Cardiac septum (tissue), 1 donor: Measurements from ENCODE around the gene PLEKHA7. TPM values are rescaled to one million over a fixed set of nuclear protein-coding genes. Genes with fewer than 3 reads are reported as not detected.

Experiments
- DNase-seq: peaks from one replicate; pipeline ENCODE4 v3.0.0-alpha.2; 2020; ENCODE audit warnings: low spot score
- intact Hi-C: fragments of 100-400 bp; cut with DNase I; formaldehyde crosslinking; loops from one replicate; pipeline ENCODE4 v1.14.0; 2022
- total RNA-seq: library from RNA; stranded (reverse); fragmentation: NEBNext Ultra II Directional; extraction: Animal tissue kit (Norgen Biotek cat#: 25700); gene quantifications from one replicate; pipeline ENCODE4 v1.2.1, GENCODE V29; 2021
- donor health status: DM: no; HTN: no; CAD: no.

Gene PLEKHA7
- total RNA-seq, 1 donor from 2014 or later: 77.1 TPM

DNA sequence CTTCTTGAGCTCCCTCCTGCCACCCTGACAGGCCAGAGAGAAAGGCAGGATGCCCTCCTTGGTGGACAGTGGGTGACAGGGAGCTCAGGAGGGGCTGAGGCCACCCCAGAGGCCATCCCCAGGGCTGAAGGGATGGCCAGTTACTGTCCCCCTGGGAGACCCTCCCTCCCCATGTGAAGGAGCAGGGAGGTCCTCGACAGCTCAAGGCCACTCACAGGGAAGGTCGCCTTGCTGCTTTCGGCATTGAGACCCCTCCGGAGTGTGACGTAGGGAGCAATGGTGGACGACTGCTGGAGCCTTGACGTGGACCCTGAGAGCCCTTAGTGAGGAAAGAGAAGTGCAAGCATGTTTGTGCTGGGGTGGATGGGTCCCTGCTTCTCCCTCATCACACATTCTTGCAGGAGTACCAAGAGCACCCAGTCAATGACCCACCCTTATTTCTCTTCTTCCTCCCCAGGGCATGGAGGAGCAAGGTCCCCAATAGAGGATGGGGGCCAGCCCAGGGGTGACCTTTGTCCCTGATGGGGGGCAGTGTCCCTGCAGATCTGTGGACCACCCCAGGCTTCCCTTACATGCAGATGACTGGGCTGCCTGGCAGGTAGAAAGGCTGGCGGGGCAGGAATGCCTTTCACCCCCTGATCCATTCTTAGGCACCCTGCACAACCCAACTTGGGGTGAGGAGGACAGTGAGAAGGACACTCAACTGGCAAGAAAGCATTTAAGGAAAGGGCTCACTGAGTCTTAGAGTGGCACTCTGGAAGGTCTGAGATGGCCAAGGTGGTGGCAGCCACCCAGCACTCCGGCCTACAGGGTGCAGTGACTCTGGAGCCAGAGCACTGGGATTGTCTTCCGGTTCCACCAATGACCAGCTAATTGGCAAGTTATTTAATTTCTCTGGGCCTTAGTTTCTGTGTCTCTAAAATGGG, 224.4 kb downstream of the PLEKHA7 start:
- intact Hi-C loops: loop anchor here (2.0 to 5.0 kb wide), 3 partner anchors 15 to 147 kb away; no protein-coding TSS in a partner anchor

DNA sequence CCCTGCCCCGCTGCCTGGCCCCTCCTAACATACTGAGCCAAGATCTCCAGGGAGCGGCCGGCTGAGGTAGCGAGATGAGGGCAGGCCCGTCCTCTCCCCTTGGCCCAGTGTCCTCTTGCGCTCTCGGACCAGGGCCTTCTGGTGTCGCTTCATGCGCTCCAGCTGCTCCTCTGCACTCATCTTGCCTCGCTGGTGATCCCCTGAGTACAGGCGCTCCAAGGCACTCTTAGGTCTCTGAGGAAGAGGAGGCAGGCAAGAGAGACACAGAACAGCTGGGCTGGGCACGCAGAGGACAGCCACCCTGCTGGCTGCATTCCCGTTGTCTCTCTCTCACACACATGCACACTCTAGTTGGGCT, 225.2 kb downstream of the PLEKHA7 start:
- intact Hi-C loops: loop anchor here (2.0 to 5.0 kb wide), 3 partner anchors 16 to 148 kb away; no protein-coding TSS in a partner anchor

More for the DNA sequence above, 224.4 kb downstream of the PLEKHA7 start:
- DNase-seq: no peak

DNA sequence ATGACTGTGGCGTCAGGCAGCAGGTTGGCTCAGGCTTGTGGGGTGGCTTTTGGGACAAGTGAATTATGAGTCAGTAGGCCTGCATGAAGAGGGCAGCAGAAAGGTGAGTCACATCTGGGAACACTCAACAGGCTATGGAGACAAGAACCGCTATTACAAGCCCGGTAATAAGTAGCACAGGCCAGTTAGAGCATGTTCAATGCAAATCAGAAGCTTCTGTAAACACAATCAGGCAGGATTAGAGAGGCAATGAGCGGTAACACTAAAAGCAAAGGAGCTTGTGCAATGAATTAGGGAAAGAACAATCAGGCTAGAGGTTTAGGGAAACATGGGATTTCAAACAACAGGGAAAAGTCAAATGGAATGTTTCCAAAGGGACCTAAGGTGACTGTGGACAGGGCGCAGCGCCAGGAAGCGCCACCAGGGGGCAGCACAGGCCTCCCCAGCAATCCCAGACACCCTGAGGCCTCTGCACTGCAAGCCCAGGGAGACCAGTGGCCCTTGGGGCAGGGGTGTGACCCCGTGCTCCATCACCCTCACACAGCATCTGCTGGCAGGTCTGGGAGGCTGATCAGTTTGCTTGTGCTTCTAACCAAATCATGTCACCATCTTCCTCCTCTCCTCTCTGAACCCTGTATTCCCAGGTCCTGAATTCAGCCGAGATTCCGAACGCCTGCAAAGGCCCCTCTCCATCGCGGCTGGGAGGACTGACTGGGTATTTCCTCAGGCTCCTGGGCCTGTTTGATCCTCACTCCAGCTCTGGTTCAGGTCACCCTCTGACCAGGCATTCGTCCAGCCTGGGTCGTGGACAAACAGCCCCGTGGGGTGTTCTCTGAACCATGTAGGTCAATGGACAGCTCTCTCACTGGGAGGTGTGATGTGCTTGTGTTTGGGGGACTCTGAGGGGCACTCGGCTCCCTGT, 225.8 kb downstream of the PLEKHA7 start:
- intact Hi-C loops: loop anchor here (2.0 to 5.0 kb wide), 3 partner anchors 16 to 149 kb away; no protein-coding TSS in a partner anchor
- peak; percentile 88 for DNase-seq

More for the DNA sequence above, 225.2 kb downstream of the PLEKHA7 start:
- no peak for DNase-seq

DNA sequence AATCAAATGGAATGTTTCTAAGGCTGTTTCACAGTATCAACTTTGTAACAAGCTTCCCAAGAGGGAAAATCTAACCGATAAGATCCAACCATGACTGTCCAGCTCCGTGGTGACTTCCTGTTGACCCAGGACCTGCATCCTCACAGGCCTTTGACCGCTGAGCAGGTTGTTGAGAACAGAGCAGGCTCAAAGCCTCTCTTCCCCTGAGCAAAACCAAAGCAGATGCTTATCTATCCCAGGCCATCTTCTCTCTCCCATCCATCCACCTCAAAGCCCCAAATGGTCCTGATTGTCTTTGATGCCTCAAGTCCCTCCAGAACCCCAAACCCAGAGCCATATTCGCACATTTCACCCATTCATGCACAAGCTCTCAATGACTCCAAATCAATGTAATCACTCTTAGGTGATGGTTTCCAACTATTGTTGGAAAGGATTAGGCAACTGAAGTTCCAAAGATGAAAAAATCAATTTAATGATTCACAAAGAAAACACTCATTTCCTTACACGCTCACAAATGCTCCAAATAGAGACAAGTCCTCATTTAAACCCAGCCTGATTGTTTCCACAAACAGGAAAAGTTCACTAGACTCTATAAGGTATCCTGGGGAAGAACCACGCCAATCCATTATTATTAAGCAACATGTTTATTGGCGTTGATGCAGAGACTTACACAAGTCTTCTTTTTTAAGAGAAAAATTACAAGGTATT, 227.0 kb downstream of the PLEKHA7 start:
- intact Hi-C loops: loop anchor here (2.0 to 5.0 kb wide), 3 partner anchors 35 to 278 kb away; no protein-coding TSS in a partner anchor

DNA sequence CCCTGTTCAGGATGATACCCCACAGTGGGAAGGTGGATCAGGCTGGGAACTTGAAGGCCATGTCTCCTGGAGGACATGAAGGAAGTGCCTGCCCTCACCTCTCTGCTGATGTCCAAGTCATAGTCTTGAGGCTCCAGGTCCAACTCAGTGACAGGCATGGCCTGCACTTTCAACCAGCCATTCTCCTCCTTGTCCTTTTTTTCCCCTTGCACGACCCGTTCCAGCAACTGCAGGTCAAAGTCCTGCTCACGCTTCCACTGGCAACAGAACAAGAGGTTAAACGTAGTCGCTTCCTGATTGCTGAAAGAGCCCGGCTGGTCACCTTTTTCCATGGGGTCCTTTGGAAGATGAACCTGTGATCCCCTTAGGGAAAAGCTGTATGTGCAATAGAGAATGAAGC, 228.1 kb downstream of the PLEKHA7 start:
- intact Hi-C loops: loop anchor here (2.0 to 5.0 kb wide), 3 partner anchors 36 to 279 kb away; no protein-coding TSS in a partner anchor
- DNase-seq: no peak

More for the DNA sequence above, 227.0 kb downstream of the PLEKHA7 start:
- DNase-seq: peak; percentile 14

DNA sequence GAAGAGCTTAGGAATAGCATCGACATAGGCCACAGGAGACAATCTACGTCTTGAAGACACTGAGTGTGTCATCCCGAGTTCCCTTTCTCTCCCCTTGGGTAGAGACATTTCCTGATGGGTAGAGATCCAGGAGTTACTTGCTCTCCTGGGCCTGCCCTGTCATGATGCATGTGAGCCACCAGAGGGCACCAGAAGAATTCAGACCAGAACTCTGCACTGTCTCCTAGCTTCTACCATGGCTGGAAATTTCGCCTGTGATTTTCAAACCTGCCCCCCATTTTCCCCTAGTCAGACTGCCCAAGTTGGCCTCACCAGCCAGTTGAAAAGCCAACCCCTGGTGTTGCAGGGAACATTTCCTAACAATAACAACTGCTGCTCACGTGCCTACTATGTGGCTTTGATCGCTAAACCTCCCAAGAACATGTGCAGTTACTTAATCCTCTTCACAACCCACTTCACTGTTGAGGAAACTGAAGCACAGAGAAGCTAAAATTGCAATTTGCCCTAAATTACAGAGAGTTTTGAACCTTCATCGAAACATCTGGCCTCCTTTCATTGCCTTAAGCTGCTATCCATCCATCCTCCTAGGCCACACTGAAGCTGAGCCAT, 228.6 kb downstream of the PLEKHA7 start:
- DNase-seq: peak; percentile 83
- intact Hi-C loops: loop anchor here (2.0 to 5.0 kb wide), 4 partner anchors 37 to 279 kb away; no protein-coding TSS in a partner anchor

DNA sequence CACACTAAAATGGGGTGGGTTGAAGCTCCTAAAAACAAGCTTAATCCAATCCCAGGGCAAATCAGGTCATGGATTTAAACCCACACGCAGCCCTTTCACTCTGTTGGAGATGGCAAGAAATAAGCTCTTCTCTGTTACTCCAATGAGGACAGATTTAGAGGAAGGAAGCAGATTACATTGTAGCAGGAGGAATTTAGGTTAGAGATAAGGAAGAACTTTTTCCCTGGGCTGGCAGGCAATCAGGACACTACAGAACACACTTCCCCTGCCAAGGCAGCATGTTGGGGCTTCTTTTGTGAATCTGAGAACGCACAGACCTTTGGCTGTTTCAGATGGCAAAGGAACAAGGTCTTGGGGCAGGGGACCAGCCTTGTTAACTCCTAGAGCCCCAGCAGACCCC, 229.5 kb downstream of the PLEKHA7 start:
- peak; percentile 0 for DNase-seq
- intact Hi-C loops: loop anchor here (2.0 to 5.0 kb wide), 3 partner anchors 38 to 153 kb away; no protein-coding TSS in a partner anchor

DNA sequence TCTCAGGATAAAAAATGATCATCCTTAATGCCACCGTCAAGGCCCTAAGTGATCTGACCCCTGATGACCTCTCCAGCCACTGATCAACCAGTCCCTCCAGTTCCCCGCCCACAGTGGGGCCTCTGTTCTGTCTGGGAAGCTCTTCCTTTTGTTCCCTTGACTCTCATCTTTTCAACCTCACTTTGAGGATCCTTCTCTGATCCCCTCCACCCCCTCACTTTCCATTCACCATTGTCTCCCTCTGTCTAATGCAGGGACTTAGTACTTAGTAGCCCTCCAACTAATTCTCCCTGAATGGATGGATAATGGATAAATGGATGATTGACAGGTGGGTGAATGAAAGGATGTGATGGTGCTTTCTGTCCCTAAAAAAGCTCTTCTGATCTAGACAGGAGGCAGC, 230.1 kb downstream of the PLEKHA7 start:
- intact Hi-C loops: loop anchor here (2.0 kb wide), 1 partner anchor 99 kb away; no protein-coding TSS in a partner anchor
- peak; percentile 57 for DNase-seq

DNA sequence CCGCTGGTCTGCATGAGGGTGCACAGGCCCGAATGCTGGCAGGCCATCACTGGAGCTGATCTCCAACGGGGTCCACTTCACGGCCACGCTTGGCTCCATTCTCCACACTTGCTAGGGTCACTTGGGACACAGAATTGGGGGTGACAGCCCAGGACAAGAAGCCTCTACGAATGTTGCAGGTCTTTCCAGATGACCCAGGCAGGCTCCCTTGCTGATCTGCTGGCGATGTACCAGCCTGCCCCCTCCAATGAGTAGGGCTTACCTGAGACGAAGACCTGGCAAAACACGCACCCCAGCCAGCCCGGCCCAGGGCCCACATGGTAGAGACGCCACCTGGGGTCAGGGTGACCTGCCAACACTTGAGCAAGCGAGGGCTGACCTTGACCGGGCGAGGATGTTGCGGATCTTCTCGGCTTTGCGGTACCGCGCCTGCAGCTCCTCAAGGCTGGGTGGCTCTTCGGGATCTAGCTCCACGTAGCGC, 230.9 kb downstream of the PLEKHA7 start:
- intact Hi-C loops: no loop called here
- DNase-seq: peak; percentile 74

DNA sequence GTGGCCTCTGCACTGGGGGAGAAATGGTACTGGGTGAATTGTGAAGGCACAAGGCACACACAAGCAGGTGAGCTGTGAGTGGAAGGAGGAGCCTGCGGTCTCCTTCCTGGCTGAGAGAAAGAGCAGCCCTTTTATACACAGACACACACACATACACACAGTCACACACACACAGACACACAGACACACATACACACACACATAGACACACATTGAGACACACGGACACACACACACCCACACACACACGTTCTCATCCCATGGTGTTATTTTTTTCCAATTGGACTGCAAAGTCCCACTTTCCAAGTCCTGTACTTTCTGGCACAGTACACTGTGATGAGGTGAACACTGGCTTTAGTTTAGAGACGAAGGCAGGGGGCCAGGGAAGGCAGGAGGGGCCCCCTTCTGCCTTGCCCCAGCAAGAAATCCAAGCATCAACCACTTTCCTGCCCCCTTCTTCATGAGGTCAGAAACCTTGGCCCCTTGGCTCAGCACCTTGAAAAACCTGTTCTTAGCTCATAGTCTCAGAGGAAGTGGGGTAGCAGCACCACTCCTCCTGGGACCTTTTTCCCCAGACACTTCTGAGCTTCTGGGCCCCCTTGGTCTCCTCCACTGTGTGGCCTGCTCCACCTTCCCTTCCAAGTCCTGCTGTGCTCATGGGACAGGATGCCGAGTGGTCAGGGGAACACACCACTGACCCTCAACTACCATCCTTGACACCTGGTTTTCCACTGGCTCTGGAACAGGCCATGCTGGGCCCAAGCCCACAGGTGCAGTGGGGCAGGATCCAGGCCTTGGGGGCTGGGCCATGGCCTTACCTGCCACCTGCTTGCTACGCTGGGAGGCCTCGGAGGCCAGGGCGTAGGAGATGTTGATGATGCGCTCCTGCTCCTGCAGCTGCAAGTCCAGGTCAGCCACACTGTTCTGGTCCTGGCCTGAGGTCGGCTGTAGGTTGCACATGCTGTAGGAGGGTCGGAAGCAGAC, 232.0 kb downstream of the PLEKHA7 start:
- intact Hi-C loops: no loop called here
- DNase-seq: peak; percentile 72

DNA sequence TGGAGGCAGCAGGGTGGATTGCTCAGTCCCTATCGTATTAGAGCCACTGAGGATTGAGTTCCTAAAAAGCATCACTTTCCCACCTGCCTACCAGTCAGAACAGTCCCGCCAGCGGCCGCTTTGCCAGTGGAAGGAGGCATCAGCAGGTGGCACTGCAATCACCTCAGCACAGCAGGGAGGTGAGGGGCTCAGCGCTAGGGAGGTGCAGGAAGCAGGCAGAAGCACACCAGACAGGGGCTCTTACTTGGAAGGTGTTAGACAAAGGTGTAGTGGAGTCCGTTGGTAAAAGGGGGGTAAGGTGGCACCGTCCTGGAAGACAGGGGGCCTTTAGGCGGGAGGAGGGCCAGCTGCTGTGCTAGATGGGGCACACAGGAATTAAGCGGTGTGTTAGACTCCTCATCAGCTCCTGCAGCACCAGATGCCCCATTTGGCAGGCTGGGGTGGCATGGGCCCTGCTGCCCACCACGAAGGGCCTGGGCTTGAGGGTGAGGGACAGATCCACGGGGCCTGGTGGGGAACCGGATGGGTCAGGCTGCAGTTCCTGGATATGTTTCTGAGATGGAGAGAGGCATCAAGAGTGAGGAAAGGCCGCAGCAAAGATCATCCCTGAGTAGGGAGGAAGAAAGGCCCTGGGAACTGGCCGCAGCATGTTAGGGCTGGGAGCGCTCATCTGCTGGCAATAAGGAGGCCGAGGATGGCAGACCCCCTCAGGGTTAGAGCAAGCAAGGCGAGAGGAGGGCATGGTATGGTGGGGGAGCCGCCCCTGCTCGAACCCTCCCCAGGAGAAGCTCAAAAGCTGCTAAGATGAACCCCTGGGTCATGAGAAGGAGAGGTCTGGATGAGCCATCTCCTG, 233.3 kb downstream of the PLEKHA7 start:
- intact Hi-C loops: no loop called here
- no peak for DNase-seq

DNA sequence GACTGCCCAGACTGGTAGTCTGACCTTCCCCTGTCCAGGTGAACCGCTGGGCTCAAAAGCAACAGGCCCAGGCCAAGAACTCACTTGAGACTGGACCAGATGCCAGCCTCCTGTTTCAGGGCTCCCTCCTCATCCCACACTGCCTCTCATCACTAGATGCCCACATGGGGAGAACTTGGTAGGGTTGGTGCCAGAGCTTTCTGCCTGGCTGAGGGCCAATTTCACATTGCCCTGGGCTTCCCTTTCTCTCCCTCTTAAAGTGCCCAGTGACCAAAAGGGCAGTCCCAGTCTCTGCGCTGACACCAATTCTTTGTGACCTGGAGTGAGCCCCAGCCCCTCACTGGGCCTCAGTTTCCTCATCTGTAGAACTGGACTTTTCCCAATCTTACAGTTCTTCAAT, 234.1 kb downstream of the PLEKHA7 start:
- intact Hi-C loops: no loop called here
- DNase-seq: no peak

DNA sequence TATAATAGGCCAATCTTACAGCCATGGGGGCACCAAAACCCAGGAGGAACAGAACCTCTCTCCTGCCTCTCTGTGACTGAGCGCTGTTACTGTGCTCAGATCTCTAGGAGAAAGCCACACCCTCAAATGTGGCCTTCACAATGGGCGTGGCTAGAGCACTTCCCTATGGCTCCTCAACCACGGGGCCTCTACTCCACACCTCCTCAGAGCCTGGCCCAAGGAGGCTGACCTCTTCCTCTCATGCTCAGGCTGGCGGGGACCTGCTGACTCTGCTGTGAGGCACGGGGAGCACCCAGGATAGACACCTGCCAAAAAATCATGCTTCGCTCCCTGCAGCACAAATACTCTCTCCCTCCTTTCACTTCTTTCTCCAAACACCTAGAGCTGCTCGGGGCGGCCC, 234.8 kb downstream of the PLEKHA7 start:
- no peak for DNase-seq
- intact Hi-C loops: no loop called here

DNA sequence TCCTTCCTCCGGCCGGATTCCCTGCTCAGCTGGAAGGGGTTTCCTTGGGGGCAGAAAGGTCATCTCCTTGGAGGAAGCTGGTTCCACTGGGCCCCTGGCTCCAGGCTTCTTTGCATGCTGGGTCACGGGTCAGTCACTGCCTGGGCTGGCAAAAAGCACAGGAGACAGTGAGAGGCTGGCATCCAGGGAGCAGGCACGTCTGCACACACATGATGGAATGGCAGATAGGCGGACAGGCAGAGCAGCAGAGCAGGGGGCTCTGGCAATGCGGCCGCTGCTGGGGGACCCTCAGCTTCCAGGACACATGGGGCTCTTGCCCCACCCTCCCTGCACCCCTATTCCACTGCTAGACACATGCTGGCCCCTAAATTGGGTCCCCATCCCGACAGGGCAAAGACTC, 235.3 kb downstream of the PLEKHA7 start:
- DNase-seq: no peak
- intact Hi-C loops: no loop called here

DNA sequence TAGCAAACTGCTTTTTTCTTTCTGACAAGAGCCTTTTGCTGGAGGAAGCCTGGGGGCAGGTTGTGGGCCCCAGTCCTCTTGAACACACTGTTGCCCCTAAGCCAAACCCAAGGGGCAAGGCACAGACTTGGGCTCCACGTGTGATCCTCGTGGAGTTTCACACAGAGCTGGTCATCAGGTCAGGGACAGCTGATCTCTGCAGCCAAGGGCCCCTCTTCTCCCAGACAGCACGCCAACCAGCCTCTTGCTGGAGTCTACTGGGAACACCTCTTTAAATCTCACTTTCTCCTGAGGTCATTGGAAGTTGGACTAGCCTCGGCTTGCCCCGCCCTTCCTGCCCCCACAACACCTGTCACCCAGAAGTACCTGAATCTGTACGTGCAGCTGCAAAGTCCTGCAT, 235.9 kb downstream of the PLEKHA7 start:
- intact Hi-C loops: no loop called here
- no peak for DNase-seq

DNA sequence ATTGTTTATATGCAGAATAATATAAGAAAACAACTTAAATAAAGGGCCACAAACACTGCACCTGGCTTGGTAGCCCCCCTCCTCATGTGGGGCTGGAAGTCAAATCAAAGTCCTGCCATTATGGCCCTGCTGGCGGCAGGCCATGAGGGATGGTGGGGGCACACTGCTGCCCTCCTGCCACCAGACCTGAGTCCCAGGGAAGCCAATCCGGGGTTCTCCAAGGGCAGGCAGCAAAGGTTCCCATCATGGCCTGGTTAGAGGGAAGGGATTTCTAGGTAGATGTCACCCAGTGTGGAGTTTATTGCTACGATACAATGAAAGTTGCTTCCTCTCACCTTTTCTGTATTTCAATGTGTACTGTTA, 236.6 kb downstream of the PLEKHA7 start:
- DNase-seq: no peak
- intact Hi-C loops: no loop called here
